GM23248 (cell line): ENCODE results near the gene PML. TPM values are rescaled to one million over a fixed set of nuclear protein-coding genes. Genes with fewer than 3 reads are reported as not detected.

Experiments
- DNase-seq: peaks from one replicate; pipeline ENCODE4 v3.0.0-alpha.2; 2015
- H2AFZ ChIP-seq: fragments of 200-600 bp; sonication (generic); 2 replicates; pipeline ENCODE4 v1.6.1; 2016; ENCODE audit warnings: antibody characterized with exemption
- H3F3A ChIP-seq: fragments of 200-600 bp; sonication (generic); 2 replicates; pipeline ENCODE4 v1.6.1; 2016; ENCODE audit warnings: mild to moderate bottlenecking, antibody characterized with exemption, mixed run types; ENCODE audit not compliant: insufficient read depth
- H3K27ac ChIP-seq: fragments of 200-600 bp; sonication (generic); 2 replicates; pipeline ENCODE4 v1.5.1; 2016; ENCODE audit warnings: mild to moderate bottlenecking
- H3K27me3 ChIP-seq: fragments of 200-600 bp; sonication (generic); replicated peaks from 2 replicates; pipeline ENCODE4 v1.6.1; 2016; ENCODE audit warnings: mild to moderate bottlenecking; ENCODE audit not compliant: insufficient read depth
- H3K36me3 ChIP-seq: fragments of 200-600 bp; sonication (generic); 2 replicates; pipeline ENCODE4 v1.6.1; 2016; ENCODE audit warnings: low read depth, mild to moderate bottlenecking
- H3K4me1 ChIP-seq: fragments of 200-600 bp; sonication (generic); 2 replicates; pipeline ENCODE4 v1.6.1; 2016; ENCODE audit warnings: mild to moderate bottlenecking; ENCODE audit not compliant: insufficient read depth
- H3K4me2 ChIP-seq: fragments of 200-600 bp; sonication (generic); one replicate; pipeline ENCODE4 v1.6.1; 2016; ENCODE audit warnings: mild to moderate bottlenecking; ENCODE audit not compliant: unreplicated experiment
- H3K4me3 ChIP-seq: fragments of 200-600 bp; sonication (generic); 2 replicates; pipeline ENCODE4 v1.5.1; 2016; ENCODE audit warnings: mild to moderate bottlenecking
- H3K79me2 ChIP-seq: fragments of 200-600 bp; sonication (generic); 2 replicates; pipeline ENCODE4 v1.6.1; 2016; ENCODE audit warnings: mild to moderate bottlenecking; ENCODE audit not compliant: insufficient read depth
- H3K9ac ChIP-seq: fragments of 200-600 bp; sonication (generic); 2 replicates; pipeline ENCODE4 v1.6.1; 2016; ENCODE audit warnings: mild to moderate bottlenecking
- H3K9me2 ChIP-seq: fragments of 200-600 bp; sonication (generic); 2 replicates; pipeline ENCODE4 v1.6.1; 2016; ENCODE audit warnings: mixed run types, mild to moderate bottlenecking, moderate library complexity; ENCODE audit not compliant: insufficient read depth
- H3K9me3 ChIP-seq: fragments of 200-600 bp; sonication (generic); one replicate; pipeline ENCODE4 v1.6.1; 2017; ENCODE audit warnings: low read depth
- H4K20me1 ChIP-seq: fragments of 200-600 bp; sonication (generic); 2 replicates; pipeline ENCODE4 v1.6.0; 2016; ENCODE audit not compliant: insufficient read depth
- EZH2 ChIP-seq: fragments of 200-600 bp; sonication (generic); IDR thresholded peaks from 2 replicates; pipeline ENCODE4 v1.6.1; 2018; ENCODE audit warnings: antibody characterized with exemption, mild to moderate bottlenecking; ENCODE audit not compliant: insufficient read depth, poor library complexity, severe bottlenecking
- EZH2phosphoT487 ChIP-seq: fragments of 200-600 bp; sonication (generic); IDR thresholded peaks from 2 replicates; pipeline ENCODE4 v1.6.1; 2018; ENCODE audit warnings: antibody characterized with exemption, moderate library complexity, mild to moderate bottlenecking, low read depth; ENCODE audit not compliant: insufficient read depth
- WGBS, 2 experiments: methylation state at CpG; one replicate each; pipeline ENCODE4 v1.1.6; 2015 to 2017; ENCODE audit warnings: low lambda C conversion rate in 2 of 2, low coverage in 1 of 2; ENCODE audit errors: missing lambda C conversion rate in 2 of 2; 5-methylcytosine and 5-hydroxymethylcytosine counted together
- in situ Hi-C: fragments of 300-500 bp; cut with MboI; formaldehyde crosslinking; loops from 2 replicates; pipeline ENCODE4 v1.15.0; 2020
- polyA plus RNA-seq: library from polyadenylated mRNA; unstranded; fragments of >200 nt; fragmentation: Nextera tagmentation; extraction: Ambion mirVana; gene quantifications from 2 replicates; pipeline ENCODE4 v1.2.1, GENCODE V29; 2016
- total RNA-seq: library from RNA; depleted of rRNA; stranded (reverse); fragments of >200 nt; shearing (Covaris generic); gene quantifications from 2 replicates; pipeline ENCODE4 v1.2.3, GENCODE V29; 2014

The PML gene
- total and polyA plus RNA-seq, 2 experiments from 2014 or later = 52.9 to 74.7 TPM

GRCh38 chr15:73996267-73996666 lies 1.8 kb downstream of the PML start:
- H4K20me1 ChIP-seq = no peaks in the 10 kb centered on the region
- H3K36me3 ChIP-seq = peaks cover 21% of the 10 kb centered on the region; the same call in 1 of the 2 replicates
- peak overlapping the region; percentile 90 for H3K9ac ChIP-seq
- TF ChIP-seq EZH2 (no peak), EZH2phosphoT487 (no peak)
- peaks cover 67% of the 10 kb centered on the region for H3K79me2 ChIP-seq
- no peaks in the 10 kb centered on the region for H3K27me3 ChIP-seq
- H3K9me3 ChIP-seq = no peaks in the 10 kb centered on the region
- H3K9me2 ChIP-seq = no peaks in the 10 kb centered on the region
- peak overlapping the region; percentile 91 for H3K4me3 ChIP-seq
- H2AFZ ChIP-seq = 0 out of 2 replicates have a peak overlapping the region, but pooled peaks have one; percentile 50
- H3K4me2 ChIP-seq = peak overlapping the region; percentile 97
- in situ Hi-C loops = no loop called here
- peaks cover 7% of the 10 kb centered on the region for H3K4me1 ChIP-seq
- peak overlapping the region; percentile 72 for H3K27ac ChIP-seq
- DNase-seq = peak; percentile 14
- 3 to 4% methylated on average over 2 of the region's 2 CpGs for WGBS, 2 experiments
- peaks cover 29% of the 10 kb centered on the region for H3F3A ChIP-seq

- Histone ChIP-seq H3F3A (peaks cover 24% of the 10 kb centered on the region), H3K36me3 (peaks cover 28% of the 10 kb centered on the region; the same call in 1 of the 2 replicates), H3K79me2 (peaks cover 74% of the 10 kb centered on the region), H3K27ac (peak overlapping the region; percentile 72), H3K4me3 (peak overlapping the region; percentile 91), H3K9me2 (no peaks in the 10 kb centered on the region), H3K9me3 (no peaks in the 10 kb centered on the region), H4K20me1 (no peaks in the 10 kb centered on the region; the same call in 1 of the 2 replicates), H3K4me2 (peak overlapping the region; percentile 97), H3K9ac (peak overlapping the region; percentile 90), H2AFZ (peak overlapping the region; percentile 29), H3K4me1 (peaks cover 4% of the 10 kb centered on the region; the same call in 1 of the 2 replicates), H3K27me3 (no peaks in the 10 kb centered on the region)
- peak; percentile 77 for DNase-seq
- in situ Hi-C loops = no loop called here
- TF ChIP-seq EZH2 = no peak
- TF ChIP-seq EZH2phosphoT487 = no peak
- 0 to 4% methylated on average over 5 of the region's 5 CpGs for WGBS, 2 experiments
Measured at GRCh38 chr15:73996939-73997338, 2.4 kb downstream of the PML start.

GRCh38 chr15:73997986-73998385 lies 3.5 kb downstream of the PML start:
- WGBS, 2 experiments = 90 to 91% methylated on average over 27 of the region's 27 CpGs
- H3K27ac ChIP-seq = peak overlapping the region; percentile 72
- peaks cover 35% of the 10 kb centered on the region; the same call in 1 of the 2 replicates for H3K36me3 ChIP-seq
- H4K20me1 ChIP-seq = no peaks in the 10 kb centered on the region; the same call in 1 of the 2 replicates
- in situ Hi-C loops = no loop called here
- H2AFZ ChIP-seq = no peak overlapping the region
- peaks cover 85% of the 10 kb centered on the region for H3K79me2 ChIP-seq
- H3K9me2 ChIP-seq = no peaks in the 10 kb centered on the region
- peaks cover 4% of the 10 kb centered on the region; the same call in 1 of the 2 replicates for H3K4me1 ChIP-seq
- no peak overlapping the region for H3K9ac ChIP-seq
- H3K9me3 ChIP-seq = no peaks in the 10 kb centered on the region
- H3K4me3 ChIP-seq = peak overlapping the region; percentile 91
- peak overlapping the region; percentile 97 for H3K4me2 ChIP-seq
- H3F3A ChIP-seq = peaks cover 24% of the 10 kb centered on the region
- no peaks in the 10 kb centered on the region for H3K27me3 ChIP-seq
- no peak for TF ChIP-seq EZH2phosphoT487
- no peak for TF ChIP-seq EZH2
- no peak for DNase-seq

GRCh38 chr15:74006774-74007639 lies 12.5 kb downstream of the PML start:
- H3K36me3 ChIP-seq = peaks cover 36% of the 10 kb centered on the region
- H4K20me1 ChIP-seq = peaks cover 16% of the 10 kb centered on the region; the same call in 1 of the 2 replicates
- no peaks in the 10 kb centered on the region for H3K9me2 ChIP-seq
- no peak for DNase-seq
- H3K9ac ChIP-seq = no peak overlapping the region
- H3K4me3 ChIP-seq = no peak overlapping the region
- no peak overlapping the region for H3K27ac ChIP-seq
- H3K27me3 ChIP-seq = no peaks in the 10 kb centered on the region
- WGBS, 2 experiments = 88 to 93% methylated on average over 11 of the region's 11 CpGs
- peaks cover 18% of the 10 kb centered on the region for H3K4me1 ChIP-seq
- in situ Hi-C loops = no loop called here
- peaks cover 100% of the 10 kb centered on the region for H3K79me2 ChIP-seq
- H3K4me2 ChIP-seq = no peak overlapping the region
- peaks cover 17% of the 10 kb centered on the region for H3F3A ChIP-seq
- H2AFZ ChIP-seq = no peak overlapping the region
- no peaks in the 10 kb centered on the region for H3K9me3 ChIP-seq
- TF ChIP-seq EZH2phosphoT487 = no peak
- no peak for TF ChIP-seq EZH2
